ENCODE results near the gene FAM163A.

GRCh38 chr1:179781962-179782361, 38.9 kb downstream of the FAM163A start:
- no peak for TF ChIP-seq POLR2AphosphoS5 (IDR thresholded peaks at IDR 0.05; ENCODE audit: low read depth)
- TF ChIP-seq, protein P1, sequence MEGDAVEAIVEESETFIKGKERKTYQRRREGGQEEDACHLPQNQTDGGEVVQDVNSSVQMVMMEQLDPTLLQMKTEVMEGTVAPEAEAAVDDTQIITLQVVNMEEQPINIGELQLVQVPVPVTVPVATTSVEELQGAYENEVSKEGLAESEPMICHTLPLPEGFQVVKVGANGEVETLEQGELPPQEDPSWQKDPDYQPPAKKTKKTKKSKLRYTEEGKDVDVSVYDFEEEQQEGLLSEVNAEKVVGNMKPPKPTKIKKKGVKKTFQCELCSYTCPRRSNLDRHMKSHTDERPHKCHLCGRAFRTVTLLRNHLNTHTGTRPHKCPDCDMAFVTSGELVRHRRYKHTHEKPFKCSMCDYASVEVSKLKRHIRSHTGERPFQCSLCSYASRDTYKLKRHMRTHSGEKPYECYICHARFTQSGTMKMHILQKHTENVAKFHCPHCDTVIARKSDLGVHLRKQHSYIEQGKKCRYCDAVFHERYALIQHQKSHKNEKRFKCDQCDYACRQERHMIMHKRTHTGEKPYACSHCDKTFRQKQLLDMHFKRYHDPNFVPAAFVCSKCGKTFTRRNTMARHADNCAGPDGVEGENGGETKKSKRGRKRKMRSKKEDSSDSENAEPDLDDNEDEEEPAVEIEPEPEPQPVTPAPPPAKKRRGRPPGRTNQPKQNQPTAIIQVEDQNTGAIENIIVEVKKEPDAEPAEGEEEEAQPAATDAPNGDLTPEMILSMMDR (IDR thresholded peaks at IDR 0.05; ENCODE audit: insufficient read depth, low read length): no peak
- TF ChIP-seq, protein P2, sequence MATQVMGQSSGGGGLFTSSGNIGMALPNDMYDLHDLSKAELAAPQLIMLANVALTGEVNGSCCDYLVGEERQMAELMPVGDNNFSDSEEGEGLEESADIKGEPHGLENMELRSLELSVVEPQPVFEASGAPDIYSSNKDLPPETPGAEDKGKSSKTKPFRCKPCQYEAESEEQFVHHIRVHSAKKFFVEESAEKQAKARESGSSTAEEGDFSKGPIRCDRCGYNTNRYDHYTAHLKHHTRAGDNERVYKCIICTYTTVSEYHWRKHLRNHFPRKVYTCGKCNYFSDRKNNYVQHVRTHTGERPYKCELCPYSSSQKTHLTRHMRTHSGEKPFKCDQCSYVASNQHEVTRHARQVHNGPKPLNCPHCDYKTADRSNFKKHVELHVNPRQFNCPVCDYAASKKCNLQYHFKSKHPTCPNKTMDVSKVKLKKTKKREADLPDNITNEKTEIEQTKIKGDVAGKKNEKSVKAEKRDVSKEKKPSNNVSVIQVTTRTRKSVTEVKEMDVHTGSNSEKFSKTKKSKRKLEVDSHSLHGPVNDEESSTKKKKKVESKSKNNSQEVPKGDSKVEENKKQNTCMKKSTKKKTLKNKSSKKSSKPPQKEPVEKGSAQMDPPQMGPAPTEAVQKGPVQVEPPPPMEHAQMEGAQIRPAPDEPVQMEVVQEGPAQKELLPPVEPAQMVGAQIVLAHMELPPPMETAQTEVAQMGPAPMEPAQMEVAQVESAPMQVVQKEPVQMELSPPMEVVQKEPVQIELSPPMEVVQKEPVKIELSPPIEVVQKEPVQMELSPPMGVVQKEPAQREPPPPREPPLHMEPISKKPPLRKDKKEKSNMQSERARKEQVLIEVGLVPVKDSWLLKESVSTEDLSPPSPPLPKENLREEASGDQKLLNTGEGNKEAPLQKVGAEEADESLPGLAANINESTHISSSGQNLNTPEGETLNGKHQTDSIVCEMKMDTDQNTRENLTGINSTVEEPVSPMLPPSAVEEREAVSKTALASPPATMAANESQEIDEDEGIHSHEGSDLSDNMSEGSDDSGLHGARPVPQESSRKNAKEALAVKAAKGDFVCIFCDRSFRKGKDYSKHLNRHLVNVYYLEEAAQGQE (IDR thresholded peaks at IDR 0.05; ENCODE audit: insufficient replicate concordance, low read depth): no peak
- TF ChIP-seq GABPA (IDR thresholded peaks at IDR 0.05; ENCODE audit: low read depth): no peak
